Measurements from ENCODE around the gene MISP.

DNA sequence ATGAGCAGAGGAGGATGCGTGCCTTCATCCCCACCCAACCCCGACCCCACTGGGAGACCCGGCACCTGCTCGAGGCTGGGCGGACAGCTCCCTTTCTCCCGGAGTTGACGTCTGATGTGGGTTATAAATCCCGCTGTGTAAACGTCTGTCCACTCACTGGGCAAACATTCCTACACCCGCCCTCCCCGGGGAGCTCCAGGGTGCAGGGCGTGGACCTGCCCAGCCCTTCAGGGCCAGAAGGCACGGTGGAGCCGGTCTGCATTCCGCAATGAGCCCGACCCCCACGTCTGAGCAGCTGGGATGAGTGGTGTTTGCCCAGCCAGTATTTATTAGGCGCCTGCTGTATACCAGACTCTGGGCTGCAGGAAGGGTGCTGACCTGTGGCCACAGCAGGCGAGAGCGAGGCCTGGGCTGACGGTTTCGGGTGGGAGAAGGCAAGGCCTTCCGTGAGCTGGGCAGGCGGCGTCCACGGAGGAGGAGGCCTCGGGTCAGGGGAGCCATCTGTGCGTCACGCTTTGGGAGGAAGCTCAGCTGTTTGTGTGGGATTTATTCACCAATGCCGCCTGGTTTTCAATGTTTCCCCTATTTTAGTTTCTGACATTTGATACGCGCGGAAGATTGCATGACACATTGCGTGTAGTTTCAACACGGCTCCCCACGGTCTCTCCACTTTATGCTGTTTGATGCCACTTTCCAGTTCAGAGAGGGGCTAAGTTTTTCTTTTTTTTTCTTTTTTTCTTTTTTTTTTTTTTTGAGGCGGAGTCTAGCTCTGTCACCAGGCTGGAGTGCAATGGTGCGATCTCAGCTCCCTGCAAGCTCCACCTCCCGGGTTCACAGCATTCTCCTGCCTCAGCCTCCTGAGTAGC lies 2.0 kb downstream of the MISP start:
- TF ChIP-seq ESRRA (CRISPR knock-in tag; IDR thresholded peaks at IDR 0.05; ENCODE audit: borderline replicate concordance): no peak
- TF ChIP-seq OVOL2 (CRISPR knock-in tag; IDR thresholded peaks at IDR 0.05; ENCODE audit: borderline replicate concordance): no peak
- TF ChIP-seq, protein P1, sequence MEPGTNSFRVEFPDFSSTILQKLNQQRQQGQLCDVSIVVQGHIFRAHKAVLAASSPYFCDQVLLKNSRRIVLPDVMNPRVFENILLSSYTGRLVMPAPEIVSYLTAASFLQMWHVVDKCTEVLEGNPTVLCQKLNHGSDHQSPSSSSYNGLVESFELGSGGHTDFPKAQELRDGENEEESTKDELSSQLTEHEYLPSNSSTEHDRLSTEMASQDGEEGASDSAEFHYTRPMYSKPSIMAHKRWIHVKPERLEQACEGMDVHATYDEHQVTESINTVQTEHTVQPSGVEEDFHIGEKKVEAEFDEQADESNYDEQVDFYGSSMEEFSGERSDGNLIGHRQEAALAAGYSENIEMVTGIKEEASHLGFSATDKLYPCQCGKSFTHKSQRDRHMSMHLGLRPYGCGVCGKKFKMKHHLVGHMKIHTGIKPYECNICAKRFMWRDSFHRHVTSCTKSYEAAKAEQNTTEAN (CRISPR knock-in tag; IDR thresholded peaks at IDR 0.05): no peak
- TF ChIP-seq, protein P2, sequence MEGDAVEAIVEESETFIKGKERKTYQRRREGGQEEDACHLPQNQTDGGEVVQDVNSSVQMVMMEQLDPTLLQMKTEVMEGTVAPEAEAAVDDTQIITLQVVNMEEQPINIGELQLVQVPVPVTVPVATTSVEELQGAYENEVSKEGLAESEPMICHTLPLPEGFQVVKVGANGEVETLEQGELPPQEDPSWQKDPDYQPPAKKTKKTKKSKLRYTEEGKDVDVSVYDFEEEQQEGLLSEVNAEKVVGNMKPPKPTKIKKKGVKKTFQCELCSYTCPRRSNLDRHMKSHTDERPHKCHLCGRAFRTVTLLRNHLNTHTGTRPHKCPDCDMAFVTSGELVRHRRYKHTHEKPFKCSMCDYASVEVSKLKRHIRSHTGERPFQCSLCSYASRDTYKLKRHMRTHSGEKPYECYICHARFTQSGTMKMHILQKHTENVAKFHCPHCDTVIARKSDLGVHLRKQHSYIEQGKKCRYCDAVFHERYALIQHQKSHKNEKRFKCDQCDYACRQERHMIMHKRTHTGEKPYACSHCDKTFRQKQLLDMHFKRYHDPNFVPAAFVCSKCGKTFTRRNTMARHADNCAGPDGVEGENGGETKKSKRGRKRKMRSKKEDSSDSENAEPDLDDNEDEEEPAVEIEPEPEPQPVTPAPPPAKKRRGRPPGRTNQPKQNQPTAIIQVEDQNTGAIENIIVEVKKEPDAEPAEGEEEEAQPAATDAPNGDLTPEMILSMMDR (IDR thresholded peaks at IDR 0.05): no peak
- TF ChIP-seq, protein P3, sequence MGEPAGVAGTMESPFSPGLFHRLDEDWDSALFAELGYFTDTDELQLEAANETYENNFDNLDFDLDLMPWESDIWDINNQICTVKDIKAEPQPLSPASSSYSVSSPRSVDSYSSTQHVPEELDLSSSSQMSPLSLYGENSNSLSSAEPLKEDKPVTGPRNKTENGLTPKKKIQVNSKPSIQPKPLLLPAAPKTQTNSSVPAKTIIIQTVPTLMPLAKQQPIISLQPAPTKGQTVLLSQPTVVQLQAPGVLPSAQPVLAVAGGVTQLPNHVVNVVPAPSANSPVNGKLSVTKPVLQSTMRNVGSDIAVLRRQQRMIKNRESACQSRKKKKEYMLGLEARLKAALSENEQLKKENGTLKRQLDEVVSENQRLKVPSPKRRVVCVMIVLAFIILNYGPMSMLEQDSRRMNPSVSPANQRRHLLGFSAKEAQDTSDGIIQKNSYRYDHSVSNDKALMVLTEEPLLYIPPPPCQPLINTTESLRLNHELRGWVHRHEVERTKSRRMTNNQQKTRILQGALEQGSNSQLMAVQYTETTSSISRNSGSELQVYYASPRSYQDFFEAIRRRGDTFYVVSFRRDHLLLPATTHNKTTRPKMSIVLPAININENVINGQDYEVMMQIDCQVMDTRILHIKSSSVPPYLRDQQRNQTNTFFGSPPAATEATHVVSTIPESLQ (CRISPR knock-in tag; IDR thresholded peaks at IDR 0.05): no peak
- TF ChIP-seq CBFB (CRISPR knock-in tag; IDR thresholded peaks at IDR 0.05; ENCODE audit: low read depth): no peak
- TF ChIP-seq, protein P4, sequence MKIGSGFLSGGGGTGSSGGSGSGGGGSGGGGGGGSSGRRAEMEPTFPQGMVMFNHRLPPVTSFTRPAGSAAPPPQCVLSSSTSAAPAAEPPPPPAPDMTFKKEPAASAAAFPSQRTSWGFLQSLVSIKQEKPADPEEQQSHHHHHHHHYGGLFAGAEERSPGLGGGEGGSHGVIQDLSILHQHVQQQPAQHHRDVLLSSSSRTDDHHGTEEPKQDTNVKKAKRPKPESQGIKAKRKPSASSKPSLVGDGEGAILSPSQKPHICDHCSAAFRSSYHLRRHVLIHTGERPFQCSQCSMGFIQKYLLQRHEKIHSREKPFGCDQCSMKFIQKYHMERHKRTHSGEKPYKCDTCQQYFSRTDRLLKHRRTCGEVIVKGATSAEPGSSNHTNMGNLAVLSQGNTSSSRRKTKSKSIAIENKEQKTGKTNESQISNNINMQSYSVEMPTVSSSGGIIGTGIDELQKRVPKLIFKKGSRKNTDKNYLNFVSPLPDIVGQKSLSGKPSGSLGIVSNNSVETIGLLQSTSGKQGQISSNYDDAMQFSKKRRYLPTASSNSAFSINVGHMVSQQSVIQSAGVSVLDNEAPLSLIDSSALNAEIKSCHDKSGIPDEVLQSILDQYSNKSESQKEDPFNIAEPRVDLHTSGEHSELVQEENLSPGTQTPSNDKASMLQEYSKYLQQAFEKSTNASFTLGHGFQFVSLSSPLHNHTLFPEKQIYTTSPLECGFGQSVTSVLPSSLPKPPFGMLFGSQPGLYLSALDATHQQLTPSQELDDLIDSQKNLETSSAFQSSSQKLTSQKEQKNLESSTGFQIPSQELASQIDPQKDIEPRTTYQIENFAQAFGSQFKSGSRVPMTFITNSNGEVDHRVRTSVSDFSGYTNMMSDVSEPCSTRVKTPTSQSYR (CRISPR knock-in tag; IDR thresholded peaks at IDR 0.05): no peak
- no peak for TF ChIP-seq GRHL2 (CRISPR knock-in tag; IDR thresholded peaks at IDR 0.05; ENCODE audit: insufficient replicate concordance, severe bottlenecking)
- no peak for TF ChIP-seq CREB1 (CRISPR knock-in tag; IDR thresholded peaks at IDR 0.05)
- TF ChIP-seq FOXJ3 (CRISPR knock-in tag; IDR thresholded peaks at IDR 0.05; ENCODE audit: borderline replicate concordance): no peak
- no peak for TF ChIP-seq ZNF121 (CRISPR knock-in tag; IDR thresholded peaks at IDR 0.05)
- TF ChIP-seq ETV6 (CRISPR knock-in tag; IDR thresholded peaks at IDR 0.05): no peak
- TF ChIP-seq TCF7 (CRISPR knock-in tag; IDR thresholded peaks at IDR 0.05; ENCODE audit: low read depth): no peak
